ENCODE results near the gene TMEM63B. TPM values are rescaled to one million over a fixed set of nuclear protein-coding genes. Genes with fewer than 3 reads are reported as not detected.
A peak's percentile ranks its signal among the peaks of the same experiment; 100 is the strongest.
"Not testable (repeated sequence)": the region's sequence is repeated elsewhere in the genome, so short reads cannot be mapped to it uniquely, and the experiment has no call there.

The TMEM63B gene
- polyA plus RNA-seq, 3 donors: 1.3 to 25.7 (median 1.9) TPM

DNA sequence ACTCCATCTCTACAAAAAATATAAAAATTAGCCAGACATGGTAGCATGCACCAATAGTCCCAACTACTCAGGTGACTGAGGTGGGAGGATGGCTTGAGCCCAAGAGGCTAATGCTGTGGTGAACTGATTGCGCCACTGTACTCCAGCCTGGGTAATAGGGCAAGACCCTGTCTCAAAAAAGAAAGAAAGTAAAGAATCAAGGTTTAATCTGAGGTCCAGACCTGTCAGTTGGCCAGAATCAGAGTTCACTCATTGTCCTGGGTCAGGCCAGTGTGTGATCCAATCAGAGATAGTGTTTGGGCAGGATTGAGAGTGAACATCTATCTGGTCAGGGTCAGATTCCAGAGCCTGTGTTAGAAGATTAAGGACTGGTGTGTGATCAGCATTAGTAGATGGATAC, 15.5 kb downstream of the TMEM63B start:
- H2AFZ ChIP-seq (ENCODE audit: insufficient read depth, low read depth, low read length, poor library complexity, severe bottlenecking): no peak overlapping the region
- TF ChIP-seq, protein P1, sequence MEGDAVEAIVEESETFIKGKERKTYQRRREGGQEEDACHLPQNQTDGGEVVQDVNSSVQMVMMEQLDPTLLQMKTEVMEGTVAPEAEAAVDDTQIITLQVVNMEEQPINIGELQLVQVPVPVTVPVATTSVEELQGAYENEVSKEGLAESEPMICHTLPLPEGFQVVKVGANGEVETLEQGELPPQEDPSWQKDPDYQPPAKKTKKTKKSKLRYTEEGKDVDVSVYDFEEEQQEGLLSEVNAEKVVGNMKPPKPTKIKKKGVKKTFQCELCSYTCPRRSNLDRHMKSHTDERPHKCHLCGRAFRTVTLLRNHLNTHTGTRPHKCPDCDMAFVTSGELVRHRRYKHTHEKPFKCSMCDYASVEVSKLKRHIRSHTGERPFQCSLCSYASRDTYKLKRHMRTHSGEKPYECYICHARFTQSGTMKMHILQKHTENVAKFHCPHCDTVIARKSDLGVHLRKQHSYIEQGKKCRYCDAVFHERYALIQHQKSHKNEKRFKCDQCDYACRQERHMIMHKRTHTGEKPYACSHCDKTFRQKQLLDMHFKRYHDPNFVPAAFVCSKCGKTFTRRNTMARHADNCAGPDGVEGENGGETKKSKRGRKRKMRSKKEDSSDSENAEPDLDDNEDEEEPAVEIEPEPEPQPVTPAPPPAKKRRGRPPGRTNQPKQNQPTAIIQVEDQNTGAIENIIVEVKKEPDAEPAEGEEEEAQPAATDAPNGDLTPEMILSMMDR (IDR thresholded peaks at IDR 0.05): no peak
- peaks cover 40 to 76% of the 10 kb centered on the region in 2 donors for H3K36me3 ChIP-seq (replicated peaks in 1 of 2; ENCODE audit: control insufficient read depth in 1 of 2, insufficient read depth in 2 of 2, low read length in 2 of 2)
- no peak overlapping the region for H3K4me2 ChIP-seq (replicated peaks; ENCODE audit: extremely low read depth, low read length, poor library complexity, severe bottlenecking)
- H3K27ac ChIP-seq (ENCODE audit: low read depth in 1 of 2, low read length in 2 of 2): no peak overlapping the region
- no peak overlapping the region for H3K4me3 ChIP-seq (replicated peaks in 1 of 3; ENCODE audit: low read depth in 2 of 3, low read length in 3 of 3)
- H3K27ac Mint-ChIP-seq: peak overlapping the region in 1 of 7 donors; percentile 76
- no peaks in the 10 kb centered on the region for H4K20me1 ChIP-seq (ENCODE audit: insufficient read depth, low read length)
- no peaks in the 10 kb centered on the region for H3K4me1 ChIP-seq (ENCODE audit: control insufficient read depth in 1 of 2, insufficient read depth in 2 of 2, low read length in 2 of 2)
- no peaks in the 10 kb centered on the region for H3K9me3 ChIP-seq (replicated peaks in 1 of 2; ENCODE audit: control insufficient read depth in 1 of 2, insufficient read depth in 1 of 2, low read length in 2 of 2)
- no peak overlapping the region for H3K4me3 Mint-ChIP-seq
- intact Hi-C loops (cut with micrococcal nuclease): loop anchor here in 1 of 2 donors (5.0 kb wide), 1 partner anchor 41 kb away; no protein-coding TSS in a partner anchor
- peaks cover 0 to 4% (median 3%) of the 10 kb centered on the region in 3 donors for H3K27me3 Mint-ChIP-seq (ENCODE audit: low read depth in 3 of 3)
- H3K9ac ChIP-seq (ENCODE audit: insufficient read depth, low read length, poor library complexity, severe bottlenecking): no peak overlapping the region
- peaks cover 66 to 87% of the 10 kb centered on the region in 2 donors for H3K36me3 Mint-ChIP-seq
- no peak for DNase-seq
- H3K27me3 ChIP-seq (ENCODE audit: control insufficient read depth in 2 of 2, insufficient read depth in 2 of 2, low read length in 2 of 2): no peaks in the 10 kb centered on the region
- H3K79me2 ChIP-seq (ENCODE audit: insufficient read depth, low read length): no peaks in the 10 kb centered on the region
- 100% methylated on average over 1 of the region's 1 CpG for WGBS (ENCODE audit: insufficient coverage)
- peaks cover 5% of the 10 kb centered on the region for H3K4me1 Mint-ChIP-seq
- no peaks in the 10 kb centered on the region for H3K9me3 Mint-ChIP-seq

DNA sequence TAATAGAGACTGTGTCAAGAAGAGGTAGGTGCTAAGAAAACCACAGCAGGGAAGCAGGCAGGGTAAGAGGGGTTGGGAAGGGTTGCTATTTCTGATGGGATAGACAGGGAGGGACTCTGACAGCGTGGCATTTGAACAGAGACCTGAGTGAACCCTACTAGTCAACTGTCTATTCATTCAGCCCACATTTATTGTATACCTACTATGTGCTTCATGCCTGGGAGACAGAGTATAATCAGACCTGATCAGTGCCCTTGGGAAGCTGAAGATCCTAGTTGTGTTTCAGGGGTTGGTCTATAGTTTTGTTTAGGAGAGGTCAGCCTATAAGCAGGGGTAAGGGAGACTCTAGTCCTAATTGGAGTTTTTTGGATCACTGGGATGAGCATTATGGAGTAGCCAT, 16.4 kb downstream of the TMEM63B start:
- Histone ChIP-seq H3K36me3 (replicated peaks in 1 of 2; ENCODE audit: control insufficient read depth in 1 of 2, insufficient read depth in 2 of 2, low read length in 2 of 2) (peaks cover 49 to 85% of the 10 kb centered on the region in 2 donors), H3K27me3 (ENCODE audit: control insufficient read depth in 2 of 2, insufficient read depth in 2 of 2, low read length in 2 of 2) (no peaks in the 10 kb centered on the region), H3K4me3 (replicated peaks in 1 of 3; ENCODE audit: low read depth in 2 of 3, low read length in 3 of 3) (no peak overlapping the region), H3K79me2 (ENCODE audit: insufficient read depth, low read length) (no peaks in the 10 kb centered on the region), H3K4me1 (ENCODE audit: control insufficient read depth in 1 of 2, insufficient read depth in 2 of 2, low read length in 2 of 2) (no peaks in the 10 kb centered on the region), H3K4me2 (replicated peaks; ENCODE audit: extremely low read depth, low read length, poor library complexity, severe bottlenecking) (no peak overlapping the region), H4K20me1 (ENCODE audit: insufficient read depth, low read length) (no peaks in the 10 kb centered on the region), H2AFZ (ENCODE audit: insufficient read depth, low read depth, low read length, poor library complexity, severe bottlenecking) (no peak overlapping the region), H3K9ac (ENCODE audit: insufficient read depth, low read length, poor library complexity, severe bottlenecking) (no peak overlapping the region), H3K9me3 (replicated peaks in 1 of 2; ENCODE audit: control insufficient read depth in 1 of 2, insufficient read depth in 1 of 2, low read length in 2 of 2) (no peaks in the 10 kb centered on the region), H3K27ac (ENCODE audit: low read depth in 1 of 2, low read length in 2 of 2) (no peak overlapping the region)
- Mint-ChIP-seq H3K27ac (no peak overlapping the region), H3K36me3 (peaks cover 70 to 87% of the 10 kb centered on the region in 2 donors), H3K4me1 (peaks cover 3% of the 10 kb centered on the region), H3K27me3 (ENCODE audit: low read depth in 3 of 3) (peaks cover 0 to 4% (median 3%) of the 10 kb centered on the region in 3 donors), H3K4me3 (no peak overlapping the region), H3K9me3 (no peaks in the 10 kb centered on the region)
- intact Hi-C loops (cut with micrococcal nuclease): loop anchor here in 1 of 2 donors (5.0 kb wide), 1 partner anchor 41 kb away; no protein-coding TSS in a partner anchor
- DNase-seq: no peak
- WGBS (ENCODE audit: insufficient coverage): no CpG with 5 or more reads among the region's 1 CpG
- TF ChIP-seq, protein P1 (IDR thresholded peaks at IDR 0.05): no peak

DNA sequence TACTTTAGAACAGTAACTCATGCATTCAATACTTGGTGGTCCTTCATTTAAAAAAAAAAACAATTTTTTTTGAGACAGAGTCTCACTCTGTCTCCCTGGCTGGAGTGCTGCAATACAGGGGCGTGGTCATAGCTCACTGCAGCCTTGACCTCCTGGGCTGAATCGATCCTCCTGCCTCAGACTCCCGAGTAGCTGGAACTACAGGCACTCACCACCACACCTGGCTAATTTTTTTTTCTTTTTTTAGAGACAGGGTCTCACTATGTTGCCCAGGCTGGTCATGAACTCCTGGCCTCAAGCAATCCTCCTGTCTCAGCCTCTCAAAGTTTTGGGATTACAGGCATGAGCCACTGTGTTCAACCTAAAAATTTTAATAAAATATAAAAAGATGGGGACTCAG, 17.2 kb downstream of the TMEM63B start:
- DNase-seq; H3K27ac Mint-ChIP-seq; H3K4me3 ChIP-seq (replicated peaks in 1 of 3; ENCODE audit: low read depth in 2 of 3, low read length in 3 of 3); H3K9me3 ChIP-seq (replicated peaks in 1 of 2; ENCODE audit: control insufficient read depth in 1 of 2, insufficient read depth in 1 of 2, low read length in 2 of 2); H3K4me1 ChIP-seq (ENCODE audit: control insufficient read depth in 1 of 2, insufficient read depth in 2 of 2, low read length in 2 of 2); H3K4me3 Mint-ChIP-seq; H3K4me1 Mint-ChIP-seq; H3K27me3 Mint-ChIP-seq (ENCODE audit: low read depth in 3 of 3); H3K27ac ChIP-seq (ENCODE audit: low read depth in 1 of 2, low read length in 2 of 2); H4K20me1 ChIP-seq (ENCODE audit: insufficient read depth, low read length); H3K27me3 ChIP-seq (ENCODE audit: control insufficient read depth in 2 of 2, insufficient read depth in 2 of 2, low read length in 2 of 2); H3K4me2 ChIP-seq (replicated peaks; ENCODE audit: extremely low read depth, low read length, poor library complexity, severe bottlenecking); H3K79me2 ChIP-seq (ENCODE audit: insufficient read depth, low read length); H3K9me3 Mint-ChIP-seq; H2AFZ ChIP-seq (ENCODE audit: insufficient read depth, low read depth, low read length, poor library complexity, severe bottlenecking); H3K9ac ChIP-seq (ENCODE audit: insufficient read depth, low read length, poor library complexity, severe bottlenecking): not testable (repeated sequence)
- intact Hi-C loops (cut with micrococcal nuclease): loop anchor here in 1 of 2 donors (5.0 kb wide), 1 partner anchor 42 kb away; no protein-coding TSS in a partner anchor
- peaks cover 71 to 89% of the 10 kb centered on the region in 2 donors for H3K36me3 Mint-ChIP-seq
- 95% methylated on average over 2 of the region's 3 CpGs for WGBS (ENCODE audit: insufficient coverage)
- peaks cover 47 to 86% of the 10 kb centered on the region in 2 donors for H3K36me3 ChIP-seq (replicated peaks in 1 of 2; ENCODE audit: control insufficient read depth in 1 of 2, insufficient read depth in 2 of 2, low read length in 2 of 2)
